MM.1S (cell line): ENCODE data around the gene CDCA4.

Experiments used
- EZH2 ChIP-seq: fragments of 300-600 bp; sonication (generic); optimal IDR thresholded peaks from 2 replicates; pipeline ENCODE3; 2017; ENCODE audit warnings: low read depth, mild to moderate bottlenecking, antibody characterized with exemption, low read length, mixed read lengths
- EZH2phosphoT487 ChIP-seq: fragments of 300-600 bp; sonication (generic); IDR thresholded peaks from 2 replicates; pipeline ENCODE4 v1.6.1; 2018; ENCODE audit warnings: antibody characterized with exemption, low read length
- TF ChIP-seq, protein P1 (sequence below): fragments of 300-600 bp; sonication (generic); IDR thresholded peaks from 2 replicates; pipeline ENCODE4 v1.5.1; 2016; ENCODE audit warnings: antibody characterized with exemption, low read length, mixed read lengths

DNA sequence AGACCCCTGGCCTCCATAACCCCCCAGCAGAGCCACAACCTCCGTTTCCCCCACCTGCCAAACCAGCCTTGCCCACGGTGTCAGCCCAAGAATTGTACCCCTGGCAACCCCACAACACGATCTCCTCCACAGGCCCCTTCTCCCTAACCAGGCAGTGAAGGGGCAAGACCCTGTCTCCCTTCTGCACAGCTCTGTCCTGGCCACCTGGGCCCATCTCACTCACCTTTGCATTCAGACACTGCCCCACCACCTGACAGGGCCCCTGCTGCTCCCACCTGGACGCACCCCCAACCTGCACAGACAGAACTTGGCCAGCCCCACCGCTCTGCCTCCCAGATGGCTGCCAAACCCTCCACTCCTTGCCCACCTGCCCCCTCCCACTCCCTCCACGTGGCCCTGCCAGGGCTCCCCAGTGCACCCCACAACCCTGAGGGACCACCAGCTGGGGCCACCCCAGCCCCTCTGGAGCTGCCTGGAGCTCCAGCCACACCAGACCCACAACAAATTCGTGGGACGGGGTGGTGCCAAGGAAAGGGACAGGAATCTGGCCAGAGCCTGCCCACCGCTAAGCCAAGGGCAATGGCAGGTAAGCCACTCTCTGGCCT, 54.5 kb downstream of the CDCA4 start:
- TF ChIP-seq, protein P1, sequence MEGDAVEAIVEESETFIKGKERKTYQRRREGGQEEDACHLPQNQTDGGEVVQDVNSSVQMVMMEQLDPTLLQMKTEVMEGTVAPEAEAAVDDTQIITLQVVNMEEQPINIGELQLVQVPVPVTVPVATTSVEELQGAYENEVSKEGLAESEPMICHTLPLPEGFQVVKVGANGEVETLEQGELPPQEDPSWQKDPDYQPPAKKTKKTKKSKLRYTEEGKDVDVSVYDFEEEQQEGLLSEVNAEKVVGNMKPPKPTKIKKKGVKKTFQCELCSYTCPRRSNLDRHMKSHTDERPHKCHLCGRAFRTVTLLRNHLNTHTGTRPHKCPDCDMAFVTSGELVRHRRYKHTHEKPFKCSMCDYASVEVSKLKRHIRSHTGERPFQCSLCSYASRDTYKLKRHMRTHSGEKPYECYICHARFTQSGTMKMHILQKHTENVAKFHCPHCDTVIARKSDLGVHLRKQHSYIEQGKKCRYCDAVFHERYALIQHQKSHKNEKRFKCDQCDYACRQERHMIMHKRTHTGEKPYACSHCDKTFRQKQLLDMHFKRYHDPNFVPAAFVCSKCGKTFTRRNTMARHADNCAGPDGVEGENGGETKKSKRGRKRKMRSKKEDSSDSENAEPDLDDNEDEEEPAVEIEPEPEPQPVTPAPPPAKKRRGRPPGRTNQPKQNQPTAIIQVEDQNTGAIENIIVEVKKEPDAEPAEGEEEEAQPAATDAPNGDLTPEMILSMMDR, result no peak
- TF ChIP-seq EZH2 (no peak), EZH2phosphoT487 (no peak)
